ENCODE data around the gene PRDM16. TPM values are rescaled to one million over a fixed set of nuclear protein-coding genes. Genes with fewer than 3 reads are reported as not detected.

The PRDM16 gene
- total and polyA plus RNA-seq, 2 of the 13 experiments (the other 11 are each of a cell fraction or from before 2014, with no cell fraction given), result 0.15 to 0.81 TPM

- DNase-seq (ENCODE audit: low spot score) (no peak), ATAC-seq (no peak), FAIRE-seq (no peak)
- H3K9ac ChIP-seq (ENCODE audit: insufficient read depth, low read depth, low read length), result no peak overlapping the region
- no TSS peak for BruUV-seq (replicated peaks)
- no peak overlapping the region for H3K27ac ChIP-seq (ENCODE audit: extremely low read length, insufficient read depth, low read length)
- WGBS (ENCODE audit: low lambda C conversion rate), result 31% methylated on average over 9 of the region's 9 CpGs
- peaks cover 7 to 17% of the 10 kb centered on the region in 2 experiments; a peak in 4 of 5 replicates for H3K27me3 ChIP-seq (ENCODE audit: control insufficient read depth in 1 of 2, insufficient read depth in 2 of 2, low read length in 2 of 2)
- no peaks in the 10 kb centered on the region for H3K9me3 ChIP-seq (ENCODE audit: low read length)
- H4K20me1 ChIP-seq (ENCODE audit: insufficient read depth, low read length), result no peaks in the 10 kb centered on the region
- no peak overlapping the region for H3K4me2 ChIP-seq (ENCODE audit: low read depth, low read length)
- no peak overlapping the region for H3K4me3 ChIP-seq (replicated peaks in 1 of 3; ENCODE audit: insufficient read depth in 1 of 3, low read depth in 2 of 3, low read length in 3 of 3)
- ChIA-PET POLR2A (no interaction called here), CTCF (ENCODE audit: low intra/inter-chr PET ratio, low total read pairs) (no interaction called here)
- intact Hi-C loops (cut with micrococcal nuclease; ENCODE audit: unreplicated experiment) (loop anchor here (10.0 kb wide), 1 partner anchor 554 kb away; no protein-coding TSS in a partner anchor), in situ Hi-C loops (cut with HindIII; ENCODE audit: extremely low pct_ligation_motif_present, low pct_unique_long_range_greater_than_20kb) (no loop called here)
- H2AFZ ChIP-seq (ENCODE audit: low read length), result no peak overlapping the region
- H3K4me1 ChIP-seq (ENCODE audit: insufficient read depth, low read length), result peaks cover 18% of the 10 kb centered on the region
- TF ChIP-seq ZMYM4 (CRISPR knock-in tag; IDR thresholded peaks at IDR 0.05), result no peak
- no peak for TF ChIP-seq IRF1 (CRISPR knock-in tag; IDR thresholded peaks at IDR 0.05; ENCODE audit: low read depth)
- no peak for TF ChIP-seq GFI1 (CRISPR knock-in tag; IDR thresholded peaks at IDR 0.05; ENCODE audit: borderline replicate concordance)
- no peak for TF ChIP-seq ZNF18 (CRISPR knock-in tag; IDR thresholded peaks at IDR 0.05; ENCODE audit: insufficient replicate concordance)
- no peak for TF ChIP-seq TBX3 (IDR thresholded peaks at IDR 0.05; ENCODE audit: borderline replicate concordance)
- TF ChIP-seq CREM (IDR thresholded peaks at IDR 0.05), result no peak
- no peak for TF ChIP-seq CREM (CRISPR knock-in tag; IDR thresholded peaks at IDR 0.05)
- no peak for TF ChIP-seq ESRRA (CRISPR knock-in tag; IDR thresholded peaks at IDR 0.05; ENCODE audit: low read depth)
- no peak for TF ChIP-seq ZBTB25 (CRISPR knock-in tag; IDR thresholded peaks at IDR 0.05)
- no peak for TF ChIP-seq HOXA5 (CRISPR knock-in tag; IDR thresholded peaks at IDR 0.05)
- TF ChIP-seq NCOR1 (IDR thresholded peaks at IDR 0.05; ENCODE audit: borderline replicate concordance, low read length), result no peak
- TF ChIP-seq ZNF12 (CRISPR knock-in tag; IDR thresholded peaks at IDR 0.05), result no peak
- no peak for TF ChIP-seq PHF20 (CRISPR knock-in tag; IDR thresholded peaks at IDR 0.05)
- H3K36me3 ChIP-seq (replicated peaks in 1 of 2; ENCODE audit: control insufficient read depth in 1 of 2, insufficient read depth in 2 of 2, low read length in 2 of 2), result no peaks in the 10 kb centered on the region
- no peaks in the 10 kb centered on the region for H3K79me2 ChIP-seq (ENCODE audit: insufficient read depth, low read length)
Observed at GRCh38 chr1:3428899-3429298, 359.9 kb downstream of the PRDM16 start.
